NCI-H82 (cell line): Measurements from ENCODE around the gene PARK7.
"Not testable (repeated sequence)": the region's sequence is repeated elsewhere in the genome, so short reads cannot be mapped to it uniquely, and the experiment has no call there.

Experiments
- DNase-seq: peaks from one replicate; lab custom pipeline; 2025; lab: John Stamatoyannopoulos, UW

PARK7 gene

GRCh38 chr1:7943251-7943650 lies 18.3 kb upstream of the PARK7 start:
- no peak for DNase-seq

- no peak for DNase-seq
These were observed 12.6 kb upstream of the PARK7 start for GRCh38 chr1:7948960-7949359.

- DNase-seq = not testable (repeated sequence)
These were observed 8.7 kb upstream of the PARK7 start for GRCh38 chr1:7952791-7953190.

- DNase-seq = peak; percentile 95
These were observed 7.5 kb upstream of the PARK7 start for GRCh38 chr1:7953850-7954609.

- DNase-seq = no peak
These were observed 6.8 kb upstream of the PARK7 start for GRCh38 chr1:7954683-7955082.

GRCh38 chr1:7956218-7957032 lies 5.1 kb upstream of the PARK7 start:
- DNase-seq = no peak

- no peak for DNase-seq
These were observed 1.3 kb upstream of the PARK7 start for GRCh38 chr1:7960165-7960564.

GRCh38 chr1:7960867-7961215 lies 670 bp upstream of the PARK7 start:
- peak; percentile 34 for DNase-seq

- no peak for DNase-seq
These were observed 464 bp downstream of the PARK7 start for GRCh38 chr1:7962014-7962335.

GRCh38 chr1:7962636-7963377 lies 1.3 kb downstream of the PARK7 start:
- DNase-seq = no peak

- DNase-seq = not testable (repeated sequence)
These were observed 1.8 kb downstream of the PARK7 start for GRCh38 chr1:7963378-7963730.

- not testable (repeated sequence) for DNase-seq
These were observed 2.3 kb downstream of the PARK7 start for GRCh38 chr1:7963841-7964240.

GRCh38 chr1:7964476-7964875 lies 3.0 kb downstream of the PARK7 start:
- no peak for DNase-seq

GRCh38 chr1:7967196-7967595 lies 5.7 kb downstream of the PARK7 start:
- DNase-seq = peak; percentile 39

- DNase-seq = no peak
These were observed 6.1 kb downstream of the PARK7 start for GRCh38 chr1:7967651-7968050.

GRCh38 chr1:7970246-7970645 lies 8.7 kb downstream of the PARK7 start:
- no peak for DNase-seq

GRCh38 chr1:7971024-7971423 lies 9.5 kb downstream of the PARK7 start:
- no peak for DNase-seq

- DNase-seq = no peak
These were observed 10.8 kb downstream of the PARK7 start for GRCh38 chr1:7972285-7972684.

GRCh38 chr1:7973086-7973485 lies 11.6 kb downstream of the PARK7 start:
- DNase-seq = no peak

GRCh38 chr1:7975212-7975865 lies 13.8 kb downstream of the PARK7 start:
- DNase-seq = peak; percentile 88

- DNase-seq = no peak
These were observed 19.5 kb downstream of the PARK7 start for GRCh38 chr1:7980984-7981383.

- DNase-seq = no peak
These were observed 21.7 kb downstream of the PARK7 start for GRCh38 chr1:7983086-7983778.
